GM12872 (cell line): ENCODE results near the gene LY6G5C.
A peak's percentile ranks its signal among the peaks of the same experiment; 100 is the strongest.

ENCODE experiments used
- TF ChIP-seq, protein P1 (sequence below): IDR thresholded peaks from 3 replicates; pipeline ENCODE4 v1.5.1; 2011; ENCODE audit warnings: low read depth, mild to moderate bottlenecking, low read length, moderate library complexity; ENCODE audit not compliant: insufficient read depth

LY6G5C gene

DNA sequence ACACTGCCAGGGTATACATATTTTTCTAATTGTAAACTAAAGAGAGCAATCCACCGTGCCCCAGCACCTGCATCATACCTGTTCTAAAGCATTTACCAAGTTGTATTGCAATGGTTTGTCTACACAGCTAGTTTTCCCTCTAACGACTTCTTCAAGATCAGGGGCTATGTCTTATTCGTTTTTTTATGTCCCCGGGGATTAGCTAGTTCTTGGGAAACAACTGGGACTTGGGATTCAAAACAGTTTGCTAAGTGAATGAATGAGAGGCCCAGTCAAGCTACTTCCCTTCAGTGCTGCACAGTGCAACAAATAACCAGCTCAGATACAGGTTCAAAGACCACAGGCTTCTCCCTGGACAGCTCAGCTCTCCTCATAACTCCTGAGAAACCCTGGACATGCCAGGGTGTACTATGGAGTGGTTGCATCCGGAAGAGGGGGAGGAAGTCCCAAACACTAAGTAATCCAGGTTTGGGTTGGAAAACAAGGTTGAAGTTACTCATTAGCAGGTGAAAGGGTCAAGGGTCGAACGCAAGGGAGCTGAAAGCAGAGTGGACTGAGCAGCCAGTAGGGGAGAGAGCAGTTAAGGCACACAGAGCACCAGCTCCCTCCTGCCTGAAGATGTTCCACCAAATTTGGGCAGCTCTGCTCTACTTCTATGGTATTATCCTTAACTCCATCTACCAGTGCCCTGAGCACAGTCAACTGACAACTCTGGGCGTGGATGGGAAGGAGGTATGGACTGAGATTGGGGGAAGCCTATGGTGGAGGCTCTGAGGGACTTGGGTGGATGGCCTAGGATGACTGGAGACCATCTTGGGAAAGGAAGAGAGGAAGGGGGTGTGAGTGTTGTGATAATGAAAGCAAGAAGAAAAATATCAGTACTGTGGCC is 25.3 kb downstream of the LY6G5C start, which contains the start of gene APOM:
Gene APOM (plus strand): TSS at position 546 of the 889 bp plus-strand sequence. CDS start 73 bp downstream, at position 619.
- TF ChIP-seq, protein P1, sequence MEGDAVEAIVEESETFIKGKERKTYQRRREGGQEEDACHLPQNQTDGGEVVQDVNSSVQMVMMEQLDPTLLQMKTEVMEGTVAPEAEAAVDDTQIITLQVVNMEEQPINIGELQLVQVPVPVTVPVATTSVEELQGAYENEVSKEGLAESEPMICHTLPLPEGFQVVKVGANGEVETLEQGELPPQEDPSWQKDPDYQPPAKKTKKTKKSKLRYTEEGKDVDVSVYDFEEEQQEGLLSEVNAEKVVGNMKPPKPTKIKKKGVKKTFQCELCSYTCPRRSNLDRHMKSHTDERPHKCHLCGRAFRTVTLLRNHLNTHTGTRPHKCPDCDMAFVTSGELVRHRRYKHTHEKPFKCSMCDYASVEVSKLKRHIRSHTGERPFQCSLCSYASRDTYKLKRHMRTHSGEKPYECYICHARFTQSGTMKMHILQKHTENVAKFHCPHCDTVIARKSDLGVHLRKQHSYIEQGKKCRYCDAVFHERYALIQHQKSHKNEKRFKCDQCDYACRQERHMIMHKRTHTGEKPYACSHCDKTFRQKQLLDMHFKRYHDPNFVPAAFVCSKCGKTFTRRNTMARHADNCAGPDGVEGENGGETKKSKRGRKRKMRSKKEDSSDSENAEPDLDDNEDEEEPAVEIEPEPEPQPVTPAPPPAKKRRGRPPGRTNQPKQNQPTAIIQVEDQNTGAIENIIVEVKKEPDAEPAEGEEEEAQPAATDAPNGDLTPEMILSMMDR: no peak

DNA sequence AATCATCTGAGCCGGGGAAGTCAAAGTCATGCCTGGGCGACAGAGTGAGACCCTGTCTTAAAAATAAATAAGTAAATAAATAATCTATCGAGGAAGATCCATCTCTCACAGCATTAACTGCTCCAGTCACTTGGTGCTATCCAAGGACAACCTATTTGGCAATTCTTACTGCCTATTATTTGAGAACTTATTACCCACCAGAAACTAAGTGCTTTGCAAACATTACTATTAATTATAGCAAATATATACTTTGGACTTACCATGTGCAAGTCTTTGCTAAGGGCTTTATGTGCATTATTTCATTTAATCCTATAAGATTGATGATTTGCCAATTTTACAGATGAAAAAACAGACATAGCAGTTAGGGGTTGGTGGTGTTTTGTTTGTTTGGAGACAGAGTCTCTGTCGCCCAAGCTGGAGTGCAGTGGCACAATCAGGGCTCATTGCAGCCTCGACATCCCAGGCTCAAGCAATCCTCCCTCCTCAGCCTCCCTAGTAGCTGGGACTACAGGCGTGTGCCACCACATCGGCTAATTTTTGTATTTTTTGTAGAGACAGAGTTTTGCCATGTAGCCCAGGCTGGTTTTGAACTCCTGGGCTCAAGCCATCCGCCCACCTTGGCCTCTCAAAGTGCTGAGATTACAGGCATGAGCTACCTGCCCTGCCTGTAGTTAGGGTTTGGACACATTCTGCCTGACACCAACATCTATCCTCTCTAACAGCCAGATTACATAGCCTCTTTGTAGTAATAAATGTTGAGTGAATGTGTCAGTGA is 26.1 kb downstream of the LY6G5C start:
- TF ChIP-seq, protein P1: no peak

DNA sequence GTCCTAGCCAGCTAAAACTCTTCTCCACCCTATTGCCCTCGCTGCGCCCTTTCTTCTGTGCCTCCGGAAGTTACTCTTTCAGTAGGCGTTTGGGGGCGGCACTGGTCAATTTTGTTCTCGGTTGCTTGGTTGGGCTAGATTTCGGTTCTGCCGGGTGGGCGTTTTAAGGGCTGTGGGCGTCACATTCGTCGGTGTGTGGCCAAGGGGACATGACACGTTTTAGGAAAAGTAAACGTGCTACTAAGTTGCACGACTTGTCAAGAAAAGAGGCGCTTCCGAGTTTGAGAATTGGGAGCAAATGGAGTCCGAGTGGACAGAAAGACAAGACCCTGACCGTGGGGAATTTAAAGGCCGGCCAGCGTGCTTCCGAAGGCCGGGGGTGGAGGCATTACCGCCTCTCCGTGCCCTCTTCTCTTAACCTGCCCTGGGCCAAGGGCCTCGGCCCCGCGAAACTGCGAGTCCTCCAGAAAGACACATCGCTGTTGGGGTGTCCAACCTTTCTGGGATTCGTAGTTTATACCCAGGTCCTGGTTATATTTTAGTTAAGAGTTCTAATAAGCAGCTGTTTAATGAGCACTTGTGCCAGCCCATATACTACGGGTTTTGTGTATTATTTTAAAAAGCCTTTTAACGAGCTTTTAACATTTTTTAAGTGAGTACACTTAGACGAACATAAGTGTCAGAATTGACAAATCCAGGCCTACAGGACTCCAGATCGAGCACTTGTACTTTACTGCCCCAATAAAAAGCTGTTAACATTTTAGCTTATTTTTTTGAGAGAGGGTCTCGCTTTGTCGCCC is 27.7 kb downstream of the LY6G5C start:
- TF ChIP-seq, protein P1: 0 out of 3 replicates have a peak, but pooled peaks have one; percentile 9

DNA sequence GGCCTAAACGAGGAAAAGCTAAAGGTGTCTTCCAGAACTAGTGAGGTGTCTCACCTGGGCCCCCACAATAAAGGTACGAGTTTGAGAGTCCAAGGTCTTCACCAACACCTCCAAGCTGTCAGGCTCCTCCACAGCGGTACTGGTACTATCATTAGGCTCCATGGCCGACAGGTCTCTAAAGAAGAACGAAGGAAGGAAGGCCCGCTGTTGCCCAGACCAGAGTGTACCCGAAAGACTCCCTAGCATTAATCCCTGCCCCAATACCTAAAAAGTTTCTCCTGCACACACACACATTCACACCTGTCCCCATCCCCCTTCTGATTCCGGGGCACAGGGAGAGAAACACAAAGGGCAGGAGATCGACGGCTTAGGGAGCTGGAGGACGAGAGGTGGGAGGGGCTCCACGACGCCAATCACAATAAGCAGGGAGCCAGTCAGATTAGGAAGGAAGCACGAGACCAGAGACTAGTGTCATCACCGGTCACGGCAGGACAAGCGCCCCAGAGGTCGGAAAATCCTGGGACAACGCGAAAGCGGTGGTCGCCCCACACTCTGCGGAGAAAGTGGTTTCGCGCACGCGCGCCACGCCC is 29.2 kb downstream of the LY6G5C start:
- TF ChIP-seq, protein P1: no peak

DNA sequence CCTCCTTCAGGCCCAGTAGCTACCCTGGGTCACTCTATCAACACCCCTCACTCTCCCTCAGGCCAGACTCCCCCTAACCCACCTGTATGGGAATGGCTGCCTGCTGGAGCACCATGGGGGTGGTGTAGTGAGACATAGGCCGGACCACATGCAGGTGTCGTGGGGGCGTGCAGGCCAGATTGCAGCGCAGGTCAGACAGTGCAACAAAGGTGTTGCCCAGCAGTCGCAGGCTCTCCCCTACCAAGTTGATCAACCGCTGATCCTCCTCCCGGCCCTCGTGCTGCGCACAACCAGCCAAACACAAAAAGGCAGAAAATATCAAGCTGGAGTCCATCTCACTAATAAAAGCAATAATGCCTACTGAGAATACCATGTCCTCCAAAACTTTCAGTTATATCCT is 35.5 kb downstream of the LY6G5C start:
- TF ChIP-seq, protein P1: no peak

DNA sequence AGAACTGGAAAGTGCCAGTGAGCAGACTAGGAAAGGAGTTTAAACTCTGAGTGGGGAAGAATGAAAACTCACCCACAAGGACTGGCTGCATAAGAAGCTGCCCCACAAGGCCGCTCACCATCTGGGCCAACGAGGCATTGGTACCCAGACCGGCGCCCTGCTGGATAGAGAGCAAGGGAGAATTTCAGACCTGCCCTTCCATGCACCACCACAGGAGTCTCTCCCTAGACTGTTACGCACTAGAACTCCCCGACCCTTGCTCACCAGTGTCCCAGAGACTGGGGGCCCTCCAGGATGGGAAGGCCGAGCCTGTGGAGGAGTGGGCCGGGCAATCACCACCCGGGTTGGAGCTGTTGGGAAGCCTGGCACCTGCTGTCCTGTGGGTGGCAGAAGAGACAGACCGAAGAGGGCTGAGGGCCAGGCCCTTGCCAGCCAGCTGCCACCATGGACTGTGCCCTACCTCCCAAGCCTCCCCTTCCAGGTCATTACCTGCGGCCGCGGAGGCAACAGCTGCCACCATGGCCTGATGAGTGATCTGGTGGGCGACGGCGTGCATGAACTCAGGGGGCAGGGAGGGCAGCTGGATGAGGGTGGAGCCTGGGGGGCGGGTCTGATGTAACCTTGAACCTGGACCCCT is 36.9 kb downstream of the LY6G5C start:
- TF ChIP-seq, protein P1: 0 out of 3 replicates have a peak, but pooled peaks have one; percentile 7
